Neuronal stem cell (in vitro differentiated cells): ENCODE results near the gene OR5AP2. TPM values are rescaled to one million over a fixed set of nuclear protein-coding genes. Genes with fewer than 3 reads are reported as not detected.
"Not testable (repeated sequence)": the region's sequence is repeated elsewhere in the genome, so short reads cannot be mapped to it uniquely, and the experiment has no call there.

Source experiments
- DNase-seq: peaks from one replicate; pipeline ENCODE4 v3.0.0-alpha.2; 2013; ENCODE audit warnings: low spot score
- H2AFZ ChIP-seq: one replicate; pipeline ENCODE4 v1.6.1; 2013; ENCODE audit warnings: mild to moderate bottlenecking, low read length, inconsistent platforms
- H2AK5ac ChIP-seq: 2 replicates; pipeline ENCODE4 v1.6.1; 2013; ENCODE audit warnings: low read depth, mild to moderate bottlenecking, inconsistent platforms, low read length, moderate library complexity, mixed read lengths
- H2BK120ac ChIP-seq: 2 replicates; pipeline ENCODE4 v1.6.1; 2013; ENCODE audit warnings: low read depth, mild to moderate bottlenecking, inconsistent platforms, low read length, moderate library complexity, mixed read lengths
- H2BK12ac ChIP-seq: one replicate; pipeline ENCODE4 v1.6.1; 2013; ENCODE audit warnings: low read length, inconsistent platforms
- H2BK15ac ChIP-seq: 2 replicates; pipeline ENCODE4 v1.6.1; 2013; ENCODE audit warnings: mild to moderate bottlenecking, low read length, inconsistent platforms, mixed read lengths
- H2BK5ac ChIP-seq: one replicate; pipeline ENCODE4 v1.6.1; 2013; ENCODE audit warnings: inconsistent platforms, mild to moderate bottlenecking, low read length, moderate library complexity
- H3K14ac ChIP-seq: one replicate; pipeline ENCODE4 v1.6.1; 2013; ENCODE audit warnings: low read length, inconsistent platforms
- H3K18ac ChIP-seq: 2 replicates; pipeline ENCODE4 v1.6.1; 2013; ENCODE audit warnings: low read length, inconsistent platforms
- H3K23ac ChIP-seq: 2 replicates; pipeline ENCODE4 v1.6.1; 2013; ENCODE audit warnings: low read depth, mild to moderate bottlenecking, mixed read lengths, low read length, inconsistent platforms; ENCODE audit not compliant: poor library complexity
- H3K27ac ChIP-seq: replicated peaks from 3 replicates; pipeline ENCODE4 v1.5.1; 2013; ENCODE audit warnings: low read length, inconsistent platforms
- H3K27me3 ChIP-seq, 3 experiments: 2 replicates each; pipeline ENCODE4 v1.6.1; 2013; ENCODE audit warnings: low read length in 3 of 3, mild to moderate bottlenecking in 2 of 3, inconsistent platforms in 1 of 3, low read depth in 1 of 3, mixed read lengths in 1 of 3, moderate library complexity in 1 of 3; ENCODE audit not compliant: control insufficient read depth in 3 of 3, insufficient read depth in 3 of 3
- H3K36me3 ChIP-seq, 2 donors: replicated peaks in 1 of 2; 2 replicates each; pipeline ENCODE4 v1.6.1; 2013; ENCODE audit warnings: low read length in 2 of 2; ENCODE audit not compliant: control insufficient read depth in 2 of 2, insufficient read depth in 2 of 2
- H3K4ac ChIP-seq: 2 replicates; pipeline ENCODE4 v1.6.1; 2013; ENCODE audit warnings: inconsistent platforms, mild to moderate bottlenecking, low read length, moderate library complexity
- H3K4me1 ChIP-seq, 2 donors: 1 replicate in 1 of 2; 2 replicates in 1 of 2; pipeline ENCODE4 v1.6.1; 2013; ENCODE audit warnings: low read length in 2 of 2, low read depth in 1 of 2; ENCODE audit not compliant: control insufficient read depth in 2 of 2, insufficient read depth in 1 of 2
- H3K4me2 ChIP-seq: one replicate; pipeline ENCODE4 v1.6.1; 2013; ENCODE audit warnings: mild to moderate bottlenecking, low read length, inconsistent platforms; ENCODE audit not compliant: insufficient read depth, poor library complexity, severe bottlenecking
- H3K4me3 ChIP-seq, 2 donors: 2 replicates each; pipeline ENCODE4 v1.5.1; 2013; ENCODE audit warnings: low read length in 2 of 2, mild to moderate bottlenecking in 2 of 2, inconsistent platforms in 1 of 2, moderate library complexity in 1 of 2
- H3K79me1 ChIP-seq: one replicate; pipeline ENCODE4 v1.6.1; 2013; ENCODE audit warnings: low read depth, mild to moderate bottlenecking, inconsistent platforms, low read length, moderate library complexity
- H3K9ac ChIP-seq: one replicate; pipeline ENCODE4 v1.6.1; 2013; ENCODE audit warnings: mild to moderate bottlenecking, low read depth, low read length, inconsistent platforms; ENCODE audit not compliant: poor library complexity
- H3K9me3 ChIP-seq, 2 donors: replicated peaks in 1 of 2; 2 replicates each; pipeline versions ENCODE3 to v1.6.1; 2013; ENCODE audit warnings: low read length in 2 of 2, mild to moderate bottlenecking in 2 of 2, inconsistent platforms in 1 of 2, low read depth in 1 of 2, mixed read lengths in 1 of 2, moderate library complexity in 1 of 2; ENCODE audit not compliant: control insufficient read depth in 2 of 2, insufficient read depth in 1 of 2
- H4K8ac ChIP-seq: one replicate; pipeline ENCODE4 v1.6.1; 2013; ENCODE audit warnings: low read depth, mild to moderate bottlenecking, inconsistent platforms, low read length, moderate library complexity
- H4K91ac ChIP-seq: one replicate; pipeline ENCODE4 v1.6.1; 2013; ENCODE audit warnings: low read length, low read depth, mild to moderate bottlenecking, inconsistent platforms; ENCODE audit not compliant: poor library complexity
- WGBS, 2 donors: extraction: QIAGEN DNeasy Blood & Tissue Kit; methylation state at CpG; one replicate each; pipeline ENCODE4 v1.1.7; 2013; ENCODE audit warnings: missing lambda C conversion rate in 2 of 2, mixed read lengths in 1 of 2; ENCODE audit not compliant: insufficient read length in 2 of 2, insufficient replicate concordance in 1 of 2; ENCODE audit errors: extremely low coverage in 2 of 2; 5-methylcytosine and 5-hydroxymethylcytosine counted together
- polyA plus RNA-seq, 2 experiments: library from polyadenylated mRNA; stranded (reverse); fragments of 200-250 nt; gene quantifications; one replicate each; pipeline ENCODE4 v1.2.3, GENCODE V29; 2013

Gene OR5AP2
- polyA plus RNA-seq (2013, experiment 1 of 2), result not detected
- not detected for polyA plus RNA-seq (2013, experiment 2 of 2)

GRCh38 chr11:56642339-56642738, at the start of gene OR5AP2:
Gene OR5AP2 (minus strand): TSS chr11:56642439. CDS start chr11:56642439, 0 bp downstream.
- Histone ChIP-seq H3K4me2 (no peak within 1 kb of the TSS), H3K4me3 (no peak within 1 kb of the TSS), H4K8ac (no peak within 1 kb of the TSS), H2BK15ac (no peak within 1 kb of the TSS), H3K27me3 (no peaks in the 10 kb centered on the region), H3K4ac (no peak within 1 kb of the TSS), H3K23ac (no peak within 1 kb of the TSS), H3K9me3 (no peaks in the 10 kb centered on the region), H3K18ac (no peak within 1 kb of the TSS), H2BK5ac (no peak within 1 kb of the TSS), H3K36me3 (no peaks in the 10 kb centered on the region), H4K91ac (no peak within 1 kb of the TSS), H3K4me1 (no peaks in the 10 kb centered on the region), H3K14ac (no peak within 1 kb of the TSS), H3K9ac (no peak within 1 kb of the TSS), H2BK120ac (no peak within 1 kb of the TSS), H3K27ac (no peak within 1 kb of the TSS), H3K79me1 (no peaks in the 10 kb centered on the region), H2AFZ (no peak within 1 kb of the TSS), H2AK5ac (no peak within 1 kb of the TSS), H2BK12ac (no peak within 1 kb of the TSS)
- no peak for DNase-seq
- WGBS, 2 donors, result no CpG with 5 or more reads among the region's 2 CpGs

- not testable (repeated sequence) for H2BK120ac ChIP-seq, H3K14ac ChIP-seq, H2BK12ac ChIP-seq, H4K8ac ChIP-seq, H3K4ac ChIP-seq, H3K18ac ChIP-seq, H3K4me3 ChIP-seq, H4K91ac ChIP-seq, H3K4me2 ChIP-seq, H3K27me3 ChIP-seq, H3K36me3 ChIP-seq, H2AK5ac ChIP-seq, H3K23ac ChIP-seq, H3K9ac ChIP-seq, H3K4me1 ChIP-seq, H2AFZ ChIP-seq, H2BK5ac ChIP-seq, H3K79me1 ChIP-seq, H3K27ac ChIP-seq, H2BK15ac ChIP-seq, H3K9me3 ChIP-seq, DNase-seq
- no CpG with 5 or more reads among the region's 3 CpGs for WGBS, 2 donors
Observed at GRCh38 chr11:56691179-56691578, 48.9 kb upstream of the OR5AP2 start.

DNA sequence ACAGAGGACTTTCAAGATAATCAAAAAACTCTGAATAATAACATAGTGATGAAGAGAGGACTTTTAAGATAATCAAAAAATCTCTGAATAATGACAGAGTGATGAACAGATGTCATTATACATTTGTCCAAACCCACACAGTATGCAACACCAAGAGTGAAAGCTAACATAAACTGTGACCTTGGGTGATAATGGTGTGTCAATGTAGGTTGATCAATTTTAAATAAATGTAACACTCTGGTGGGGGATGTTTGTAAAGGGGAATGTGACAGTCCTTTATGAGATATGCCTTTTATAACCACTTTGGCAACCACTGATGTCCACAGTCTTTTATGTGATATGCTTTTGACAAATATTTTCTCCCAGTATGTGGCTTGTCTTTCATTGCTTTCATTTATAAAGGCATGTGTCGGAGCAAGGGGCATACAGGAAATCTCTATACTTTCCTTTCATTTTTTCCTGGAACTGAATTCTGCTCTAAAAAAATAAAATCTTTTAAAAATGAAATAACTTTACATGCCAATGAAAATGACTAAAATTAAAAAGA, 46.4 kb upstream of the OR5AP2 start:
- no peak overlapping the region for H3K14ac ChIP-seq
- no peak overlapping the region for H3K18ac ChIP-seq
- H3K27me3 ChIP-seq, result no peaks in the 10 kb centered on the region
- H2BK5ac ChIP-seq, result no peak overlapping the region
- H3K9me3 ChIP-seq, result no peaks in the 10 kb centered on the region
- no peak overlapping the region for H4K91ac ChIP-seq
- no peak overlapping the region for H3K4me2 ChIP-seq
- H3K4me1 ChIP-seq, result no peaks in the 10 kb centered on the region
- no peak overlapping the region for H2BK15ac ChIP-seq
- H3K79me1 ChIP-seq, result no peaks in the 10 kb centered on the region
- H3K9ac ChIP-seq, result no peak overlapping the region
- no peak for DNase-seq
- no peak overlapping the region for H2AFZ ChIP-seq
- H2BK12ac ChIP-seq, result no peak overlapping the region
- H3K27ac ChIP-seq, result no peak overlapping the region
- no peak overlapping the region for H3K23ac ChIP-seq
- no peak overlapping the region for H4K8ac ChIP-seq
- H3K4ac ChIP-seq, result no peak overlapping the region
- H2AK5ac ChIP-seq, result no peak overlapping the region
- WGBS, 2 donors, result no CpG with 5 or more reads among the region's 1 CpG
- no peak overlapping the region for H2BK120ac ChIP-seq
- H3K36me3 ChIP-seq, result no peaks in the 10 kb centered on the region
- no peak overlapping the region for H3K4me3 ChIP-seq

DNA sequence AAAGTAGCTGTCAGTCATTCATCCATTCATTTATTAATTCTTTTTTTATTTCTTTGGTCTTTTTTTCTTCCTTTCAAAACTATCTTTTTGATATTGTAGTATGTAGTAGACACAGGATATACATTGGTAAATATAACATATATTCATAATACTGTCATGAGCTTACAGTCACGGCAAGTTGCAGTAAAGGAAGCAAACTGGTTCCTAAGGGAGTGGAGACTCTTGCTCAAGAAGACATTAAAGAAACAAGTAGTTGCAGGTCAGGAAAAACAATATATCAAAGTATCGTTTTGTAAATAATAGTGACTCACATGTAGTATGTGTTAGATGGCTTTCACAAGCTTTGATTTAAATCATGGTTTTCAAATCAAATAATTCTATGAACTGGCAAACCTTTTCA, 28.7 kb upstream of the OR5AP2 start:
- Histone ChIP-seq H2BK120ac (no peak overlapping the region), H3K27me3 (no peaks in the 10 kb centered on the region), H3K4me2 (no peak overlapping the region), H2AK5ac (no peak overlapping the region), H3K9me3 (no peaks in the 10 kb centered on the region), H3K18ac (no peak overlapping the region), H3K9ac (no peak overlapping the region), H2BK12ac (no peak overlapping the region), H3K23ac (no peak overlapping the region), H3K79me1 (no peaks in the 10 kb centered on the region), H3K36me3 (no peaks in the 10 kb centered on the region), H2BK5ac (no peak overlapping the region), H4K91ac (no peak overlapping the region), H3K27ac (no peak overlapping the region), H3K4me3 (no peak overlapping the region), H3K4me1 (no peaks in the 10 kb centered on the region), H2BK15ac (no peak overlapping the region), H3K4ac (no peak overlapping the region), H3K14ac (no peak overlapping the region), H4K8ac (no peak overlapping the region), H2AFZ (no peak overlapping the region)
- no peak for DNase-seq
- no CpG with 5 or more reads among the region's 2 CpGs for WGBS, 2 donors
